ENCODE data around the gene EMC10. TPM values are rescaled to one million over a fixed set of nuclear protein-coding genes. Genes with fewer than 3 reads are reported as not detected.

The EMC10 gene
- polyA plus RNA-seq, 3 donors from 2014 or later = 6.9 to 13.3 (median 9.5) TPM

DNA sequence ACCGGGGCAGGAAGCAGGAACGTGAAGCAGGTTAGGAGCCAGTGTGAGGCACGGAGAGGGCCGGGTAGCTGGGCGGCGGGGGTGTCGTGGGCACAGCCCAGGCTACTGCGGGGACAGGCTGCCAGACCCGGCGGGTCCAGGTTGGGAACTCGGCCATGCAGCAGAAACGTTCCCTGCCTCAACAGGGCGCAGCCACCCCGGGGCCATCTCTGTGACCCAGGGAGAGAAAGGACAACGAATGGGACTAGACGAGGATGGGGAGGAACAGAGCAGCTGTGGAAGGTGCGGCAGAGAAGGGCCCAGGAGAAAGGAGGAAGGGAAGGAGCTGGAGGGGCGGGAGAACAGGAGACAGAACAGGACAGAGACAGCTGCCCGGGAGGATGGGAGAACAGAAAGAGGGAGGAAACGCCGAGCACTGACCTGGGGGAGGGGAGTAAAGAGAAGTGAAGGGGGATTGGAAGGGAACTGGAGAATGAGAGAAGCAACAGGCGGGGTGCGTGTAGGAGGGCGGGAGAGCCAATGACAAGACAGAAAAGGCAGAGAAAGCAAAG, 13.2 kb downstream of the EMC10 start:
- peaks cover 13 to 14% of the 10 kb centered on the region in 2 donors for H3K4me1 Mint-ChIP-seq
- no peak overlapping the region for H3K4me3 Mint-ChIP-seq
- DNase-seq = no peak
- H3K27ac Mint-ChIP-seq = no peak overlapping the region
- peaks cover 3 to 10% (median 6%) of the 10 kb centered on the region in 3 donors for H3K27me3 Mint-ChIP-seq (ENCODE audit: low read depth in 3 of 3)
- no peaks in the 10 kb centered on the region for H3K9me3 Mint-ChIP-seq
- H3K36me3 Mint-ChIP-seq = peaks cover 0 to 11% (median 8%) of the 10 kb centered on the region in 3 donors

- Mint-ChIP-seq H3K4me3 (no peak overlapping the region), H3K27ac (no peak overlapping the region), H3K27me3 (ENCODE audit: low read depth in 3 of 3) (peaks cover 3 to 10% (median 6%) of the 10 kb centered on the region in 3 donors), H3K4me1 (peaks cover 13 to 14% of the 10 kb centered on the region in 2 donors), H3K9me3 (peaks cover 0 to 1% (median 0%) of the 10 kb centered on the region in 6 donors), H3K36me3 (peaks cover 0 to 8% (median 5%) of the 10 kb centered on the region in 3 donors)
- no peak for DNase-seq
These were observed 14.1 kb downstream of the EMC10 start for GRCh38 chr19:50490411-50490811.

DNA sequence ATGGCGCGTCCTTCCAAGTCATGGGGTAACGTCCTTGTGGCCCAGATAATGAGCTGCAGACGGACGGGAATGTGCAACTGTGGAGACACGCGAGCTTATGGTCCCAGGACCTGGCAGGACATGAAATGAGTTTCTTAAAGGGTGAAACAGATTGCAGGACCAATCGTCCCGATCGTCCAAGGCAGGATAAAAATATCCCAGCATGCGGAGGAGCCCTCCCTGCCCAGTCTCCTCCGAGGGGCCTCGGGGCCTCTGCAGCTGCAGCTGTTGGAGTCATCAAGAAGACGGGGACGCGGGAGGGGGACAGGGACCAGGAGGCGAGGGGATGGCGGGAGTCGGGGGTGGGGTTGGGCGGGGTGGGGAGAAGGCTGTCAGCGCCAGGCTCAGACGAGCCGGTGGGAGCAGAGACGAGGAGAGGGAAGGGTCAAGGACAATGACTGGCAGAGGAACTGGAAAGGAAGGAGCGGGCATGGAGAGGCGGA, 14.7 kb downstream of the EMC10 start:
- Mint-ChIP-seq H3K4me3 (no peak overlapping the region), H3K9me3 (peaks cover 0 to 1% (median 0%) of the 10 kb centered on the region in 6 donors), H3K27ac (no peak overlapping the region), H3K27me3 (ENCODE audit: low read depth in 3 of 3) (peaks cover 3 to 10% (median 6%) of the 10 kb centered on the region in 3 donors), H3K4me1 (peaks cover 13 to 14% of the 10 kb centered on the region in 2 donors), H3K36me3 (peaks cover under 1 to 8% (median 5%) of the 10 kb centered on the region in 3 donors)
- DNase-seq = no peak

DNA sequence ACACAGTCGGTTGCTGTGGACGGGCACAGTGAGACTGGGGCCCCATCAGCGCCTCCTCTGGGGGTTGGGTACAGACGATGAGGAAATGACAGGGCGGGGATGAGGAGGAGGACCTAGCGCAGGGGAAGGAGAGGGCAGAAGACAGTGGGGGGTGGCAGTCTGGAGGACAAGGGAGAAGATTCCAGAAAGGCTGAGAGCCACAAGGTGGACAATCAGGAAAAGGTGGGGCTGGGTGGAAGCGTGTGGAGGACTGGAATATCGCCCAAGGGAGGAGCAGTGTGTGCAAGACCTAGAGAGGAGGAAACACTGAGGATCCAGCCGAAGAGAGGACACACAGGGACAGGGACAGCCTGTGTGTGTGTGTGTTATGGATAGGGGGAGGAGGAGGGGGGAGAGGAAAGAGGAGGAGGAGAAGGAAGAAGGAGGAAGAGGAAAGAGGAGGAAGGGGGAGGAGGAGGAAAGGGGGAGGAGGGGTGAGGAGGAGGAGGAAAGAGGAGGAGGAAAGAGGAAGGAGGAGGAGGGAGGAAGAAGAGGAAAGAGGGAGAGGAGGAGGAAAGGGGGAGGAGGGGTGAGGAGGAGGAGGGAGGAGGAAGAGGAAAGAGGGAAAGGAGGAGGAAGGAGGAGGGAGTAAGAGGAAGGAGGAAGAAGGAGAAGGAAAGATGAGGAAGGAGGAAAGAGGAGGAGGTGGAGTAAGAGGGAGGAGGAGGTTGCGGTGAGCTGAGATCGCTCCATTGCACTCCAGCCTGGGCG, 16.2 kb downstream of the EMC10 start:
- H3K36me3 Mint-ChIP-seq = peaks cover 3 to 8% (median 5%) of the 10 kb centered on the region in 3 donors
- peaks cover 0 to 1% (median 0%) of the 10 kb centered on the region in 6 donors for H3K9me3 Mint-ChIP-seq
- no peak for DNase-seq
- H3K27me3 Mint-ChIP-seq (ENCODE audit: low read depth in 3 of 3) = peaks cover 3 to 9% (median 3%) of the 10 kb centered on the region in 3 donors
- H3K4me1 Mint-ChIP-seq = peaks cover 13 to 14% of the 10 kb centered on the region in 2 donors
- H3K4me3 Mint-ChIP-seq = peak overlapping the region in 1 of 5 donors; percentile 25
- H3K27ac Mint-ChIP-seq = peak overlapping the region in 2 of 6 donors; percentile 17 to 26

DNA sequence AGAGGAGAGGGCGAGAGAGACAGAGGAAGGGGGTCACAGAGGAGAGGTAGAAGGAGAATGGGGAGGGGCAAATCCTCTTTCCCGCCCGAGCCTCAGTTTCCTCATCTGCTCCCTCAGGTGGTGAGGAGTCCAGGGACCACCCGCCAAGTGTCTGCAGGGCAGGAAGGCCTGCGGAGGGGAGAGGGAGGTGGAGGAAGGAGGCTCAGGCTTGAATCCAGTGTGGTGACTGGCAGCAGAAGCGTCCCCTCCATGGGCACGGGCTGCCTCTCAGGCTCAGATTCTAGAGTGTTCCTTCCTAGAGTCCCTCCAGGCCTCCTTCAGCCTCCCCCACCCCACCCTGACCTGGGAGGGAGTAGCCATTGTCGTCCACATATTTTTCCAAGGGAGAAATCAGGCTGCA, 16.9 kb downstream of the EMC10 start:
- peaks cover 0 to 1% (median 0%) of the 10 kb centered on the region in 6 donors for H3K9me3 Mint-ChIP-seq
- peaks cover 3 to 8% (median 5%) of the 10 kb centered on the region in 3 donors for H3K36me3 Mint-ChIP-seq
- H3K27me3 Mint-ChIP-seq (ENCODE audit: low read depth in 3 of 3) = peaks cover 3 to 9% (median 3%) of the 10 kb centered on the region in 3 donors
- no peak overlapping the region for H3K4me3 Mint-ChIP-seq
- no peak for DNase-seq
- H3K27ac Mint-ChIP-seq = no peak overlapping the region
- H3K4me1 Mint-ChIP-seq = peaks cover 13 to 14% of the 10 kb centered on the region in 2 donors

- peaks cover 0 to 4% (median 3%) of the 10 kb centered on the region in 3 donors for H3K36me3 Mint-ChIP-seq
- no peak overlapping the region for H3K4me3 Mint-ChIP-seq
- DNase-seq = no peak
- H3K9me3 Mint-ChIP-seq = peaks cover 0 to 1% (median 0%) of the 10 kb centered on the region in 6 donors
- no peak overlapping the region for H3K27ac Mint-ChIP-seq
- peaks cover 12 to 14% of the 10 kb centered on the region in 2 donors for H3K4me1 Mint-ChIP-seq
- peaks cover 3 to 9% (median 3%) of the 10 kb centered on the region in 3 donors for H3K27me3 Mint-ChIP-seq (ENCODE audit: low read depth in 3 of 3)
These were observed 18.1 kb downstream of the EMC10 start for GRCh38 chr19:50494186-50495019.

GRCh38 chr19:50495020-50495531, 18.8 kb downstream of the EMC10 start:
- Mint-ChIP-seq H3K4me3 (no peak overlapping the region), H3K4me1 (peaks cover 12 to 14% of the 10 kb centered on the region in 2 donors), H3K9me3 (peaks cover 0 to 1% (median 0%) of the 10 kb centered on the region in 6 donors), H3K36me3 (peaks cover 0 to 4% (median 3%) of the 10 kb centered on the region in 3 donors), H3K27ac (no peak overlapping the region), H3K27me3 (ENCODE audit: low read depth in 3 of 3) (peaks cover 3 to 6% (median 3%) of the 10 kb centered on the region in 3 donors)
- DNase-seq = no peak

- Mint-ChIP-seq H3K4me1 (peaks cover 7 to 10% of the 10 kb centered on the region in 2 donors), H3K27ac (no peak overlapping the region), H3K9me3 (peaks cover 0 to 1% (median 0%) of the 10 kb centered on the region in 6 donors), H3K27me3 (ENCODE audit: low read depth in 3 of 3) (peaks cover 0 to 3% (median 3%) of the 10 kb centered on the region in 3 donors), H3K36me3 (peaks cover 0 to 4% (median 3%) of the 10 kb centered on the region in 3 donors), H3K4me3 (no peak overlapping the region)
- no peak for DNase-seq
These were observed 20.1 kb downstream of the EMC10 start for GRCh38 chr19:50496189-50497021.

DNA sequence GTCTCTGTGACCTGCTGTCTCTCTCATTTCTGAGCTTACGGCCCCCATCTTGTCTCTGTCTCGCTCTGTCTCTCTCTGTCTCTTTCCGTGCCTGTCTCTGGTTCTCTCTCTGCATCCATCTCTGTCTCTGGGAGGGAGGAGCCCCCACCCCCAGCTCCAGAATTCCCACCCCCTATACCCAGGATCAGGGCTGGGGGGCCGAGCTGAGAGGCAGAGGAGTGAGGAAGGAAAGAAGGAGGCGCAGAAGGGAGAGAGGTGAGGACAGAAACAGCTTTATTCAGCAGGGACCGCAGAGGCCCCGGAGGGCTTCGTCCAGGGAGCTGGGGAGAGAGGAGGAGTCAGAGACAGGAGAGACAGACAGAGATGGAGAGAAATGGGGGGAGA, 20.7 kb downstream of the EMC10 start:
- peaks cover 0 to 3% (median 3%) of the 10 kb centered on the region in 3 donors for H3K27me3 Mint-ChIP-seq (ENCODE audit: low read depth in 3 of 3)
- H3K36me3 Mint-ChIP-seq = peaks cover 0 to 3% (median 0%) of the 10 kb centered on the region in 3 donors
- H3K4me1 Mint-ChIP-seq = peaks cover under 1 to 4% of the 10 kb centered on the region in 2 donors
- H3K9me3 Mint-ChIP-seq = peaks cover 0 to 1% (median 0%) of the 10 kb centered on the region in 6 donors
- DNase-seq = no peak
- no peak overlapping the region for H3K4me3 Mint-ChIP-seq
- H3K27ac Mint-ChIP-seq = no peak overlapping the region

- peaks cover 0 to 3% (median 0%) of the 10 kb centered on the region in 3 donors for H3K27me3 Mint-ChIP-seq (ENCODE audit: low read depth in 3 of 3)
- H3K4me3 Mint-ChIP-seq = no peak overlapping the region
- H3K9me3 Mint-ChIP-seq = peaks cover 0 to 1% (median 0%) of the 10 kb centered on the region in 6 donors
These were observed 22.1 kb downstream of the EMC10 start for GRCh38 chr19:50498219-50499056.

DNA sequence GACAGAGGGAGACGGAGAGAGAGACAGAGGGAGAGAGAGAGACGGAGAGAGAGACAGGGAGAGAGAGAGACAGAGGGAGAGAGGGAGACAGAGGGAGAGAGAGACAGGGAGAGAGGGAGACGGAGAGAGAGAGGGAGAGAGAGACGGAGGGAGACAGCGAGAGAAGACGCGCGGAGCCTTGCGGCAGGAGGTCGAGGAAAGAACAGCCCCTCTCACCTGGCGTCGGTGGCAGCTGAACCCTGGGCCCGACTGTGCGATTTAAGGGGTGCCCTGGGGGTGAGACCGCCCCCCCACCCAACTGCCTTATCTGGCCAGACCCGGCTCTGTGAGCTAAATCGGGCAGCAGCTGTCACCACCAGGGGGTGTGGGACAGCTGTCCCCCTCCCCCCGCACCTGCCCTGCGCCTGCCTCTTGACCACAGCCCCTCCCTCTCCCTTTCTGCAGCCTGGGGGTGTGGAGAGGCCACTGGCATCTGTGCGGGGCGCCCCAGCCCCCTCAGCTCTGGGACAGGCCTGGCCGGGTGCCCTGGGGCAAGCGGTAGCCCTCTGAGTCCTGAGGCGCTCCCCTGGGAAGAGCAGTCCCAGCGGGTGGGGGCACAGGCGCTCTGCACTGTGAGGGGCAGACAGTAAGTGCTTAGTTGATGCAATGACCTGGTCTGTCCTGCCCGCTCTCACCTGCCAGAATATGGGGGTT, 23.9 kb downstream of the EMC10 start:
- H3K4me1 Mint-ChIP-seq = no peaks in the 10 kb centered on the region
- peaks cover 0 to 3% (median 0%) of the 10 kb centered on the region in 3 donors for H3K36me3 Mint-ChIP-seq
- H3K27ac Mint-ChIP-seq = no peak overlapping the region
- H3K27me3 Mint-ChIP-seq (ENCODE audit: low read depth in 3 of 3) = no peaks in the 10 kb centered on the region
- DNase-seq = no peak
- H3K9me3 Mint-ChIP-seq = no peaks in the 10 kb centered on the region
- no peak overlapping the region for H3K4me3 Mint-ChIP-seq

More at GRCh38 chr19:50498219-50499056, 22.1 kb downstream of the EMC10 start:
- Mint-ChIP-seq H3K36me3 (peaks cover 0 to 3% (median 0%) of the 10 kb centered on the region in 3 donors), H3K4me1 (no peaks in the 10 kb centered on the region), H3K27ac (no peak overlapping the region)
- no peak for DNase-seq
